ENCODE data around the gene FARP1.
"Not testable (repeated sequence)": the region's sequence is repeated elsewhere in the genome, so short reads cannot be mapped to it uniquely, and the experiment has no call there.

The FARP1 gene

GRCh38 chr13:98366959-98367358 lies 224.1 kb downstream of the FARP1 start (continued):
- no peak for TF ChIP-seq AEBP2 (tag by site-specific recombination; IDR thresholded peaks at IDR 0.05; ENCODE audit: borderline replicate concordance)
- TF ChIP-seq BCL11B (tag by site-specific recombination; IDR thresholded peaks at IDR 0.05; ENCODE audit: low read depth) = no peak

- Histone ChIP-seq H3K4me1 (ENCODE audit: control insufficient read depth, insufficient read depth, low read length) (no peaks in the 10 kb centered on the region), H3K36me3 (ENCODE audit: control insufficient read depth in 2 of 2, insufficient read depth in 1 of 2, low read length in 2 of 2) (peaks cover 0 to 6% of the 10 kb centered on the region in 2 experiments; a peak in 1 of 3 replicates), H3K4me3 (ENCODE audit: low read depth, low read length) (no peak overlapping the region), H3K27ac (ENCODE audit: extremely low read depth, low read depth, low read length) (no peak overlapping the region), H3K9me3 (ENCODE audit: control insufficient read depth, insufficient read depth, low read depth, low read length) (no peaks in the 10 kb centered on the region)
- ChIA-PET POLR2A (no interaction called here), CTCF (no interaction called here)
- TF ChIP-seq ZNF529 (tag by site-specific recombination; IDR thresholded peaks at IDR 0.05; ENCODE audit: insufficient replicate concordance) (no peak), ZBTB21 (tag by site-specific recombination; IDR thresholded peaks at IDR 0.05) (no peak), ZNF18 (tag by site-specific recombination; IDR thresholded peaks at IDR 0.05) (no peak), ZBTB1 (tag by site-specific recombination; IDR thresholded peaks at IDR 0.05) (no peak), YY1 (tag by site-specific recombination; IDR thresholded peaks at IDR 0.05) (no peak), ZNF37A (tag by site-specific recombination; IDR thresholded peaks at IDR 0.05) (no peak), ZNF571 (tag by site-specific recombination; IDR thresholded peaks at IDR 0.05) (no peak), ZNF394 (tag by site-specific recombination; IDR thresholded peaks at IDR 0.05; ENCODE audit: borderline replicate concordance) (no peak), ZNF280C (tag by site-specific recombination; IDR thresholded peaks at IDR 0.05) (no peak)
Measured at GRCh38 chr13:98368019-98368418, 225.1 kb downstream of the FARP1 start.

- TF ChIP-seq ZNF146 (tag by site-specific recombination; IDR thresholded peaks at IDR 0.05) = peak; percentile 95
- H3K4me3 ChIP-seq (ENCODE audit: low read depth, low read length); CTCF ChIA-PET; H3K36me3 ChIP-seq (ENCODE audit: control insufficient read depth in 2 of 2, insufficient read depth in 1 of 2, low read length in 2 of 2); H3K9me3 ChIP-seq (ENCODE audit: control insufficient read depth, insufficient read depth, low read depth, low read length); POLR2A ChIA-PET; H3K4me1 ChIP-seq (ENCODE audit: control insufficient read depth, insufficient read depth, low read length); H3K27ac ChIP-seq (ENCODE audit: extremely low read depth, low read depth, low read length): not testable (repeated sequence)
Measured at GRCh38 chr13:98369520-98369919, 226.6 kb downstream of the FARP1 start.

GRCh38 chr13:98370261-98370660 lies 227.4 kb downstream of the FARP1 start:
- Histone ChIP-seq H3K36me3 (ENCODE audit: control insufficient read depth in 2 of 2, insufficient read depth in 1 of 2, low read length in 2 of 2) (peaks cover 0 to 6% of the 10 kb centered on the region in 2 experiments; a peak in 1 of 3 replicates), H3K4me1 (ENCODE audit: control insufficient read depth, insufficient read depth, low read length) (no peaks in the 10 kb centered on the region), H3K4me3 (ENCODE audit: low read depth, low read length) (no peak overlapping the region), H3K27ac (ENCODE audit: extremely low read depth, low read depth, low read length) (no peak overlapping the region), H3K9me3 (ENCODE audit: control insufficient read depth, insufficient read depth, low read depth, low read length) (no peaks in the 10 kb centered on the region)
- CTCF ChIA-PET = no interaction called here
- POLR2A ChIA-PET = no interaction called here
- TF ChIP-seq ZNF394 (tag by site-specific recombination; IDR thresholded peaks at IDR 0.05; ENCODE audit: borderline replicate concordance) = no peak
- TF ChIP-seq ZNF184 (tag by site-specific recombination; IDR thresholded peaks at IDR 0.05) = no peak
- no peak for TF ChIP-seq SETDB1 (IDR thresholded peaks at IDR 0.05; ENCODE audit: insufficient read length, low read length)
- TF ChIP-seq PRDM1 (tag by site-specific recombination; IDR thresholded peaks at IDR 0.05) = no peak
- TF ChIP-seq ZNF16 (tag by site-specific recombination; IDR thresholded peaks at IDR 0.05; ENCODE audit: low read depth) = no peak
- TF ChIP-seq ZNF610 (tag by site-specific recombination; IDR thresholded peaks at IDR 0.05; ENCODE audit: borderline replicate concordance) = no peak
- TF ChIP-seq ZNF544 (tag by site-specific recombination; IDR thresholded peaks at IDR 0.05) = no peak
- TF ChIP-seq ZNF555 (tag by site-specific recombination; conservative IDR thresholded peaks at IDR 0.05) = no peak
- TF ChIP-seq YY1 (tag by site-specific recombination; IDR thresholded peaks at IDR 0.05) = no peak
- no peak for TF ChIP-seq ZBTB10 (tag by site-specific recombination; IDR thresholded peaks at IDR 0.05)
- TF ChIP-seq ZNF362 (tag by site-specific recombination; IDR thresholded peaks at IDR 0.05) = no peak
- TF ChIP-seq KLF10 (tag by site-specific recombination; IDR thresholded peaks at IDR 0.05) = no peak
